Measurements from ENCODE around the gene LRRN2.
"Not testable (repeated sequence)": the region's sequence is repeated elsewhere in the genome, so short reads cannot be mapped to it uniquely, and the experiment has no call there.

Gene LRRN2

DNA sequence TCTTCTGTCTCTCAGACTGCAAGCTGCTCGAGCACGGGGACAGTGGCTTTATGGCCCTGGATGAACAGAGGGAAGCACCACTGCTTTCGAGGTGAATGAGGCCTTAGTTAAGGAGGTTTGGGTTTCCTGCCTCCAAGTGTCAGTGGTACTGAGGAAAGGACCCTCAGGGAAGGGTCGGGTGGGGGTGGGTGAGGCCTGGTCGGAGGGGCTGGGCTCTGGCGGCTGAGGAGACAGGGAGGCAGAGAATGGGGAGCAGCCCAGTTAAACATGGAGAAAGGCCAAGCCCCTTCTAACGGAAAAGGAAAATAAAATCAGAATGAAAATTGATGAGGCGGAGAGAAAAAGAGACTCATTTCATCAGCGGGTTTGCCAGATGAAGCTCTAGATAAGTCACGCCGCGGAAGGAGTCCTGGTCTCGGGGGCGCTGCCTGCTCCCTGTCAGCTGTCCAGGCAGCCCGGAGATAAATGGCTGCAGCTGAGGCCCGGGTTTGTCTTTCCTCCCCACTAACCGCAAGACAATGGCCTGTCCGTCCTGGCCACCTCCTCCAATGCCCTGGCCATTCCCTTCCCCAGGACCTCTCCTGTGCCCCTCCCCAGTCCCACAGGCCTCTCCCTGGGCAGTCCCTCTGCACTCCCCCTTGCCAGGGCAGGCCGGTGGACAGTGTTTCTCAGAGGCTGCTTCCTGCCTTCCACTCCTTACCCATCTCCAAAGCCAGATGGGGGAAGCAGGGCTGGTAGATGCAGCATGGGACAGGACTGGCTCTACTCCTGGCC is 55.2 kb downstream of the LRRN2 start:
- H3K4me3 ChIP-seq (ENCODE audit: low read length): no peak overlapping the region
- TF ChIP-seq, protein P1, sequence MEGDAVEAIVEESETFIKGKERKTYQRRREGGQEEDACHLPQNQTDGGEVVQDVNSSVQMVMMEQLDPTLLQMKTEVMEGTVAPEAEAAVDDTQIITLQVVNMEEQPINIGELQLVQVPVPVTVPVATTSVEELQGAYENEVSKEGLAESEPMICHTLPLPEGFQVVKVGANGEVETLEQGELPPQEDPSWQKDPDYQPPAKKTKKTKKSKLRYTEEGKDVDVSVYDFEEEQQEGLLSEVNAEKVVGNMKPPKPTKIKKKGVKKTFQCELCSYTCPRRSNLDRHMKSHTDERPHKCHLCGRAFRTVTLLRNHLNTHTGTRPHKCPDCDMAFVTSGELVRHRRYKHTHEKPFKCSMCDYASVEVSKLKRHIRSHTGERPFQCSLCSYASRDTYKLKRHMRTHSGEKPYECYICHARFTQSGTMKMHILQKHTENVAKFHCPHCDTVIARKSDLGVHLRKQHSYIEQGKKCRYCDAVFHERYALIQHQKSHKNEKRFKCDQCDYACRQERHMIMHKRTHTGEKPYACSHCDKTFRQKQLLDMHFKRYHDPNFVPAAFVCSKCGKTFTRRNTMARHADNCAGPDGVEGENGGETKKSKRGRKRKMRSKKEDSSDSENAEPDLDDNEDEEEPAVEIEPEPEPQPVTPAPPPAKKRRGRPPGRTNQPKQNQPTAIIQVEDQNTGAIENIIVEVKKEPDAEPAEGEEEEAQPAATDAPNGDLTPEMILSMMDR (conservative IDR thresholded peaks at IDR 0.05; ENCODE audit: low read depth, low read length): no peak
- DNase-seq (ENCODE audit: low read depth): no peak

DNA sequence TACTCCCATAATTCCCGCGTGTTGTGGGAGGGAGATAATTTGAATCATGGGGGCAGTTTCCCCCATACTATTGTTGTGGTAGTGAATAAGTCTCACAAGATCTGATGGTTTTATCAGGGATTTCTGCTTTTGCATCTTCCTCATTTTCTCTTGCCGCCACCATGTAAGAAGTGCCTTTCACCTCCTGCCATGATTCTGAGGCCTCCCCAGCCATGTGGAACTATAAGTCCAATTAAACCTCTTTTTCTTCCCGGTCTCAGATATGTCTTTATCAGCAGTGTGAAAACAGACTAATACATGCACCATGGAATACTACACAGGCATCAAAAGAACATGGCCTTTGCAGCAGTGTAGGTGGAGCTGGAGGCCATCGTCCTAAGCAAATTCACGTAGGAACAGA is 56.1 kb downstream of the LRRN2 start:
- DNase-seq (ENCODE audit: low read depth); H3K4me3 ChIP-seq (ENCODE audit: low read length): not testable (repeated sequence)

DNA sequence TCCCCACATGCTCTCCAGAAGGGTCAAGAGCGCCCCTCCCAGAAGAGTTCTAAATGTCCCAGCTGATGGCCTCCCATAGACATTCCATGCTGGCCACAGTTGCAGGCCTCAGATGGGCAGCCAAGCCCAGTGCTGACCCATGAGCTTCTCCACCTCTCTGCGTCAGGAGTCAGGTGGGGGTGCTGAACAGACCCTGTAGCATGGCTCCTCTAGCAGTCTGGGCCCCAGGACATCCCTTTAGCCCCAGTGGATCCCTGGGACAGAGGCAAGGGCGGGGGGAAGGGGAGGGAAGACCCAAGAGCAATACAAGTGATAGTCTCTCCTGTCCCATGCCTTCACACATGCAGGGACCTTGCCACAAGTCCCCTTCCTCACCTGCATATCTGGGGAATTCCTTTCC is 56.7 kb downstream of the LRRN2 start:
- no peak overlapping the region for H3K4me3 ChIP-seq (ENCODE audit: low read length)
- DNase-seq (ENCODE audit: low read depth): no peak
- TF ChIP-seq, protein P1 (conservative IDR thresholded peaks at IDR 0.05; ENCODE audit: low read depth, low read length): no peak

DNA sequence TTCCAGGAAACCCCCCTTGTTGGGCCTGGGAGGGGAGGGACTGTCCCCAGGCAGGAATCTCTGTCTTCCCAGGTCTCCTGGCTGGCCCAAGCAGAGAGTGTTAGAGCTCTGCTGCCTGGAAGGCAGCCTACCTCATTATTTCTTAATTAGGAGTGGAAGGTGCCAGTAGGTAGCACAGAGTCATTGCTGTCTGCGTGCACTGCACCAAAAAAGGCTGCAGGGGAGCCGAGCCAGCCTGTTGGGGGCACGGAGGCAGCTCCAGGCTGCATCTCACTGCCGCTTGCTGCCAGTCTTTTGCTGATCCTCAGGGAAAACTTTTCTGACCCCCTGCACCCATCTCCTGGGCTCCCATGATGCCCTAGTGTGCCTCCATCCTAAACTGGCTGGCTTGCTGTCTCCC is 58.1 kb downstream of the LRRN2 start:
- H3K4me3 ChIP-seq (ENCODE audit: low read length): no peak overlapping the region
- no peak for DNase-seq (ENCODE audit: low read depth)
- TF ChIP-seq, protein P1 (conservative IDR thresholded peaks at IDR 0.05; ENCODE audit: low read depth, low read length): no peak

DNA sequence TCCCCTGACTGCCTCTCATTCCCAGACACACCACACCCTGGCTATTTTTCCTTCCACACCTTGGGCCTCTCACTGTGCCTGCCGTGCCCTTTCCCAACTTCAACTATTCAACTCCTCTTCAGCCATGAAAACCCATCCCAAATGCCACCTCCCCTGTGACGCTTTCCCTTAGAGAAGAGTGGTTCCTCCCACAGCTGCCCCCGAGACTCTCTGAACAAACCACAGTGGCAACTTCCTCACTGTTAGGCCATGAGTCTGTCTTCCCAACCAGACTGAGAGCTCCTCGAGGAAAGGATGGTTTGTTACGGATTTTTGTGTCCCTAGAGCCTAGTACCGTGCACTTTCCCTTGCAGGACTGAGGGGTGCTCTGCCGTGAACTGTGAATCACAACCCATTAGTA is 59.2 kb downstream of the LRRN2 start:
- TF ChIP-seq, protein P1 (conservative IDR thresholded peaks at IDR 0.05; ENCODE audit: low read depth, low read length): no peak
- DNase-seq (ENCODE audit: low read depth): no peak
- no peak overlapping the region for H3K4me3 ChIP-seq (ENCODE audit: low read length)

DNA sequence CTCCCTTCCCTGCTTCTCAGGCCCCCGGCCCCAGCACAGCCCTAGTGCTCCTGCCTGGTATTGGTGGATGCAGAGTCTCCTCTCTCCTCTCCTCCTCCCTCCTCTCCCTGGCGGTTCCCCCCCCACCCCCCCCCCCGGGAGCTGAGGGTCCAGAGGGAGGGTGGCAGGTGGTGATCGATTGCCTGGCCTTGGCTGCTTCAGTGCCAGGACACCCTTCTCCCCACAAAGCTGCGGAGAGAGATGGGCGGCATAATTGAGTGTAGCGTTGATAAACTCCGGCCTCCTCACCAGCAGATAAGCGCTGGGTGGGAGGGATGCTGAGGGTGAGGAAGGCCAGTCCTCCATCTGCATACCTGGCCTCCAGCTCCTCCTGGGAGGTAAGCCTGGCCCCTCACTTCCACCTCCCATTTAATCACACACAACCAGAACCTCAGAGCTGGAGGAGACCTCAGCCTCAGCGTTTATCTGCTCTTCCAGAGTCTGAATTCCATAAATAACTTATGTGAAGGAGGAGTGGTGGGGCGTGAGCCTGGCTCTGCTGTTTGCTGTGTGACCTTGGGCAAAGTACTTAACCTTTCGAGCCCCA is 60.8 kb downstream of the LRRN2 start:
- H3K4me3 ChIP-seq (ENCODE audit: low read length): no peak overlapping the region
- TF ChIP-seq, protein P1 (conservative IDR thresholded peaks at IDR 0.05; ENCODE audit: low read depth, low read length): no peak

DNA sequence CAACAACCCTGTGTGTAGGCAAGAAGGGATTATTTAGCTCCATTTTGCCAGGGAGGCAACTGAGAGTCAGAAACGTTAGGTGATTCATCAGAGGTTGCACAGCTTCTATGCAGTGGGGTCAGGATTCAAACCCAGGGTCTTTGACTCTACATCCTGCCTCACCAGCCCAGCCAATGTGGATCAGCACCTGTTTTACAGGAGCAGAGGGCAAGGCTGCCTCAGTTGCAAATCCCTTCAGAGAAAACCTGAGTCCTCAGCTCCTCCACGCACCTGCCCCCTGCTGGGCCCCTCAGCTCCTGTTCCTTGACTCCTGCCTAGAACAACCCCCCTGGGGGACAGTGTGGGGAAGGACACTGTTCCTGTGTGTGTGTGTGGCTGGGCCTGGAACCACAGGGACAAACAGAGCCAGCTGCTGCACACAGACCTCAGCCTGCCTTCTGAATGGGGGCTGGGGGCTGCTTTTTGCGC is 61.6 kb downstream of the LRRN2 start:
- no peak for DNase-seq (ENCODE audit: low read depth)
- no peak overlapping the region for H3K4me3 ChIP-seq (ENCODE audit: low read length)
- TF ChIP-seq, protein P1 (conservative IDR thresholded peaks at IDR 0.05; ENCODE audit: low read depth, low read length): peak; percentile 45

More for the DNA sequence above, 60.8 kb downstream of the LRRN2 start:
- no peak for DNase-seq (ENCODE audit: low read depth)

Measured in retinal pigment epithelial cell (primary cell).